ENCODE results near the gene SEPTIN5.
"Not testable (repeated sequence)": the region's sequence is repeated elsewhere in the genome, so short reads cannot be mapped to it uniquely, and the experiment has no call there.

SEPTIN5 gene

DNA sequence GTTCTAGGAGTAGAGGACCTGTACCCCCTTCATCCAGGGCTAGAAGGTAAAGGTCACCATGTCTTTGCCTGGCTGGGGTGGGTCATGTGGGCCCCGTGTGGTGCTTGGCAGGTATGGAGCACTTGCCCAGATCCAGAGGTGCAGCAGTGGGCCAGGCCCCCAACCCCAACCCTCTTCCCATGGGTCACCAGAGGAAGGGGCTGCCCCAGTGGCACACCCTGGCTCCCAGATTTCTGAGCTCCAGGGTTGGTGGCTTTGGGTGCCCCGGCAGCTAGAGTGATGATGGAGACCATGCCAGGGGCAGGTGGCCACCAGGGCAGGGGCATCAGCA is 6.7 kb downstream of the SEPTIN5 start:
- no peak for DNase-seq

DNA sequence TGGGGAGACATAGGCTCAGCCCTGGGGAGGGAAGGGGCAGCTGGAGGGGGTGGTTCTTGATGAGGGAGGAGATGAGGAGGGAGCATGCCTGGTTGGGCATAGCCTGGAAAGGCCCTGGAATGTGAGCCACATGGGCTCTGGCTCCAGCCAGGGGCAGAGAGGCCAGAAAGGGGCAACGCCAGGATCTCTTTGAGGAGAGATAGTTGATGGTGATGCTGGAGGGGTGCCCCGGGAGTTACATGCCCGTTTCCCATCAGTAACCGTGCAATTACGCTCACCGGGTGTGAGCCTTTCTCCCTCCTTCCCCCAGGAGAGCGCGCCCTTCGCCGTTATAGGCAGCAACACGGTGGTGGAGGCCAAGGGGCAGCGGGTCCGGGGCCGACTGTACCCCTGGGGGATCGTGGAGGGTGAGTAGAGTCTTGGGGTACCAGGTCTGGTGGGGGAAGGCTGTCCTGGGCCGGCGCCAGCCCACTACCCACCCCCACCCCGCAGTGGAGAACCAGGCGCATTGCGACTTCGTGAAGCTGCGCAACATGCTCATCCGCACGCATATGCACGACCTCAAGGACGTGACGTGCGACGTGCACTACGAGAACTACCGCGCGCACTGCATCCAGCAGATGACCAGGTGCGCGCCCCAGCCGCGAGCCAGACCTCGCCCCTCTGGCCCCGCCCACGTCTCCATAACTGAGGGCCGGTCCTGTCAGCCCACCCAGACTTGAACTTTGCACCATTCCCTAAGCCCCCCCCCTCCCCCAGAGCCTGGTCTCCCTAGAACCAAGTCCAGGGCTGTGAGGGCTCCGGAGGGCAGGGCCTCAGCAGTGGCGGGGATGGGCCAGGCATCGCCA is 7.3 kb downstream of the SEPTIN5 start:
- no peak for DNase-seq

DNA sequence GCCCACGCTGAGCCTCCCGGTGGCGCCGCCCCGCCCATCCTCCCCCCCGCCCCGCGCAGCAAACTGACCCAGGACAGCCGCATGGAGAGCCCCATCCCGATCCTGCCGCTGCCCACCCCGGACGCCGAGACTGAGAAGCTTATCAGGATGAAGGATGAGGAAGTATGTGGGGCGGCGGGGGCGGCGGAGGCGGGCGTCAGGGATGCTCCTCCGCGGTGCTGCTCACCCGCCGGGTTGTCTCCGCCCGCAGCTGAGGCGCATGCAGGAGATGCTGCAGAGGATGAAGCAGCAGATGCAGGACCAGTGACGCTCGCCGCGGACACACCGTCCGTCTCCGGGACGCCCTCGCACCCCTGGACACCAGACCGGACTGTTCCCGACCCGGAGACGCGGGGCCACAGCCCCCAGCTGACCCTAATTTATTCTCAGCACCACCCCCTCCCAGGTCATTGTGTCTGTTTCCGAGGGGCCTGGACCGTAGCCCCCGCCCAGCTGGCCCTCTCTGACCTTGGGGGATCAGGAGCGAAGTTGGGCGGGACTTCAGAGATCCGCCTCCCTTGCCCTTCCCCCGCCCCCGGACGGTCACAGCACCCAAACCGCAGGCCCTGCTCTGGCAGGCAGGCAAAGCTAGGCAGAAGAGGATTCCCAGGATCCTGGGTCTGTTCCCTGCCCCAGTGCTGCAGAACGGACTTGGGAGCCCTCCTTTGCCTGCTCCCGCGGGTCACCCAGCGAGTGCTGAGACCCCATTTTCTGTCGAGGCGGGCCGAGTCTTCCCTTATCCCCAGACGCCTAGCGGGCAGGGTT is 8.1 kb downstream of the SEPTIN5 start:
- no peak for DNase-seq

DNA sequence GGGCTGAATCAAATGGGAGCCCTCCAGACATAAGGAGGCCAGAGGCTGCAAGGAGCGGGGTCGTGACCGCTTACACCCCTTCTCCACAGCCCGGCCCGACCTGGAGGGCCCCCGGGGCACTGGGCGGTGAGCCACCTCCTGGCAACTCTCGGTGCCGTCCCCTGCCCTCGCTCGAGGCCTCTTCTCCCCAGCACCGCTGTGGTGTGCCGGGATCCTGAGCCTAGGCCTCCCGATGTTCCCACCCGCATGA is 8.6 kb downstream of the SEPTIN5 start:
- no peak for DNase-seq

DNA sequence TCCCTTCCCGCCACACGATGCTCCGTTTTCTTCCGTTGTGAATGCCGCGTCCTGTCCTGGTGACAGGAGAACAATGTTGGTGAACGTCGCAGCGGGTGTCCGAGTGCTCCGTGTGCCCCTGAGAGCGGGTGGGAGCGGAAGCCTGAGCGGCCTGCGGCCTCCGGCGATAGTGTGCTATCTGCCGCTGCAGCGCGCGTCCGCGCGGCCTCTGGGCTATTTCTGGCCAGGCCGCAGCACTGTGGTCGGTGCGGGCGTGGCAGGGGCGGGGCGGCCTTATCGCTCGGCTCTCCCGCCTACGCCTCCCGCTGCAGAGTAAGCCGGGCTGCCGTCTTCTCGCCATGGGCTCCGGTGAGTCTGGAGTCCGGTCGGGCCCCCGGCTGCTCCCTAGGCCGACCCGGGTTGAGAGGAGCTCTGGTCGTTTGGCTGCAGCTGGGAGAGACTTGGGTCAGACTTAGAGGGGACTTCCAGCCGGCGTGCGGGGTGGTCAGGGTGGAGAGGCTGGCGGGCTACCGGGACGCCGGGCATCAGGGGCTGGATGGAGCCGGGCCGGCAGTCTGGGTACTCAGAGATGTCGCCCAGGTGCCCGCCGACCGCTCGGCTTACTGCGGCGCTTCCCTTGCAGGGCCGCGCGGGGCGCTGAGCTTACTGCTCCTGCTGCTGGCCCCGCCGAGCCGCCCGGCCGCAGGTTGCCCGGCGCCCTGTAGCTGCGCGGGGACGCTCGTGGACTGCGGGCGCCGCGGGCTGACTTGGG is 9.1 kb downstream of the SEPTIN5 start, which contains the start of gene GP1BB:
Gene GP1BB, plus strand, starts transcription at position 308 of the 751 bp plus-strand sequence. Its CDS starts 31 bp downstream, at position 339.
- peak in 1 of 5 experiments; percentile 52 for DNase-seq

DNA sequence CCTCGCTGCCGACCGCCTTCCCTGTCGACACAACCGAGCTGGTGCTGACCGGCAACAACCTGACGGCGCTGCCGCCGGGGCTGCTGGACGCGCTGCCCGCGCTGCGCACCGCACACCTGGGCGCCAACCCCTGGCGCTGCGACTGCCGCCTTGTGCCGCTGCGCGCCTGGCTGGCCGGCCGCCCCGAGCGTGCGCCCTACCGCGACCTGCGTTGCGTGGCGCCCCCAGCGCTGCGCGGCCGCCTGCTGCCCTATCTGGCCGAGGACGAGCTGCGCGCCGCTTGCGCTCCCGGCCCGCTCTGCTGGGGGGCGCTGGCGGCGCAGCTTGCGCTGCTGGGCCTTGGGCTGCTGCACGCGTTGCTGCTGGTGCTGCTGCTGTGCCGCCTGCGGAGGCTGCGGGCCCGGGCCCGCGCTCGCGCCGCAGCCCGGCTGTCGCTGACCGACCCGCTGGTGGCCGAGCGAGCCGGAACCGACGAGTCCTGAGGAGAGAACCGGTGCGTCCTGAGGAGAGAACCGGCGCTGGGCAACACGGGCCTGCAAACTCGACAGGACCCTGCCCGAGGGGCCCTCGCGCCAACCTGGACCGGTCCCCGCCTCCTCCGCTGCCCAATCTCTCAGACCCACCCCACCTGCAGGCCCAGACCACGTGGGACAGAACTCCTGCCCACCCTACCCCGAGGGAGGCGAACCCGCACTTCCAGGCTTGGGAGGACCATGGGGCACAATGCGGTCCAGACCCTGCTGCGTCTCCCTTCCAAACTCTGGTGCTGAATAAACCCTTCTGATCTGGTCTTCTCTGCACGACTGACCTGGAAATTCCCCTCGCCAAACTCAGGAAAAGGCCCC is 9.9 kb downstream of the SEPTIN5 start:
- DNase-seq, result peak in 1 of 5 experiments; percentile 66

DNA sequence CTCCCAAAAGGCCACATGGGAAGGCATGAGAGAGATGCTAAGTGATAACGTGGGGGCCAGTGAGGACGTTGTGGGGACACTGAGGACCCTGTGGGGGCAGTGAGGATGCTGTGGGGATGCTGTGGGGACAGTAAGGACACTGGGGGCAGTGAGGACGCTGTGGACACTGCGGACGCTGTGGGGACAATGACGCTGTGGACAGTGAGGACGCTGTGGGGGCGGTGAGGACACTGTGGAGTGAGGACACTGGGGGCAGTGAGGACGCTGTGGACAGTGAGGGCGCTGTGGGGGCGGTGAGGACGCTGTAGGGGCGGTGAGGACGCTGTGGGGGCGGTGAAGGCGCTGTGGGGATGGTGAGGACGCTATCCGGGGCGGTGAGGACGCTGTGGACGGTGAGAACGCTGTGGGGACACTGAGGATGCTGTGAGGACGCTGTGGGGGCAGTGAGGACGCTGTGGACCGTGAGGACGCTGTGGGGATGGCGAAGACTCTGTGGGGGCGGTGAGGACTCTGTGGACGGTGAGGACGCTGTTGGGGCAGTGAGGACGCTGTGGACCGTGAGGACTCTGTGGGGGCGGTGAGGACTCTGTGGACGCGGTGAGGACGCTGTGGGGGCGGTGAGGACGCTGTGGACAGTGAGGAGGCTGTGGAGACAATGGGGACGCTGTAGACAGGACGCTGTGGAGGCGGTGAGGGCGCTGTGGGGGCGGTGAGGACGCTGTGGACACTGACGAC is 10.8 kb downstream of the SEPTIN5 start:
- DNase-seq, result no peak

DNA sequence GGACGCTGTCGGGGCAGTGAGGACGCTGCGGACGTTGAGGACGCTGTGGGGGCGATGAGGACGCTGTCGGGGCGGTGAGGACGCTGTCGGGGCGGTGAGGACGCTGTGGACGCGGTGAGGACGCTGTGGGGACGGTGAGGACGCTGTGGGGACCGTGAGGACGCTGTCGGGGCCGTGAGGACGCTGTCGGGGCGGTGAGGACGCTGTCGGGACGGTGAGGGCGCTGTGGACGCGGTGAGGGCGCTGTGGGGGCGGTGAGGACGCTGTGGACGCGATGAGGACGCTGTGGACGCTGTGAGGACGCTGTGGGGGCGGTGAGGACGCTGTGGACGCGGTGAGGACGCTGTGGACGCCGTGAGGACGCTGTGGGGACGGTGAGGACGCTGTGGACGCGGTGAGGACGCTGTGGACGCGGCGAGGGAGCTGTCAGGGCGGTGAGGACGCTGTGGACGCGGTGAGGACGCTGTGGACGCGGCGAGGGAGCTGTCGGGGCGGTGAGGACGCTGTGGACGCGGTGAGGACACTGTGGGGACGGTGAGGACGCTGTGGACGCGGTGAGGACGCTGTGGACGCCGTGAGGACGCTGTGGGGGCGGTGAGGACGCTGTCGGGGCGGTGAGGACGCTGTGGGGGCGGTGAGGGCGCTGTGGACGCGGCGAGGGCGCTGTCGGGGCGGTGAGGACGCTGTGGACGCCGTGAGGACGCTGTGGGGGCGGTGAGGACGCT is 11.9 kb downstream of the SEPTIN5 start:
- DNase-seq, result not testable (repeated sequence)

DNA sequence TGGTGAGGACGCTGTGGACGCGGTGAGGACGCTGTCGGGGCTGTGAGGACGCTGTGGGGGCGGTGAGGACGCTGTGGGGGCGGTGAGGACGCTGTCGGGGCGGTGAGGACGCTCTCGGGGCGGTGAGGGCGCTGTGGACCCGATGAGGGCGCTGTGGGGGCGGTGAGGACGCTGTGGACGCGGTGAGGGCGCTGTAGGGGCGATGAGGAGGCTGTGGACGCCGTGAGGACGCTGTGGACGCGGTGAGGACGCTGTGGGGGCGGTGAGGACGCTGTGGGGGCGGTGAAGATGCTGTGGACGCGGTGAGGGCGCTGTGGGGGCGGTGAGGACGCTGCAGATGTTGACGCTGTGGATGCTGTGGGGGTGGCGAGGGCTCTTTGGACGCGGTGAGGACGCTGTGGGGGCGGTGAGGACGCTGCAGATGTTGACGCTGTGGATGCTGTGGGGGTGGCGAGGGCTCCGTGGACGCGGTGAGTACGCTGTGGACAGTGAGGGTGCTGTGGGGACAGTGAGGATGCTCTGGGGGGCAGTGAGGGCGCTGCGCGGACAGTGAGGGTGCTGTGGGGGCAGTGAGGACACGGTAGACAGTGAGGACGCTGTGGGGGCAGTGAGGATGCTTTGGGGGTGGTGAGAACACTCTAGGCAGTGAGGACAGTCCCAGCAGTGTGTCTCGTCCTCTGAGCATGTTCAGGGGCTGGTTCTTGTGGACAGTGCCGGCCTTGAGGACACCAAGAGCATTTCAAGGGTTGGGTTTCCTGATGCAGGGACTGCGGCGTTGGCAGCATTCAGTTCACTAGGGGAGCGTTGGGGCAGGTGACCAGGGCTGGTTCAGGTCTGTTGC is 13.2 kb downstream of the SEPTIN5 start:
- no peak for DNase-seq

DNA sequence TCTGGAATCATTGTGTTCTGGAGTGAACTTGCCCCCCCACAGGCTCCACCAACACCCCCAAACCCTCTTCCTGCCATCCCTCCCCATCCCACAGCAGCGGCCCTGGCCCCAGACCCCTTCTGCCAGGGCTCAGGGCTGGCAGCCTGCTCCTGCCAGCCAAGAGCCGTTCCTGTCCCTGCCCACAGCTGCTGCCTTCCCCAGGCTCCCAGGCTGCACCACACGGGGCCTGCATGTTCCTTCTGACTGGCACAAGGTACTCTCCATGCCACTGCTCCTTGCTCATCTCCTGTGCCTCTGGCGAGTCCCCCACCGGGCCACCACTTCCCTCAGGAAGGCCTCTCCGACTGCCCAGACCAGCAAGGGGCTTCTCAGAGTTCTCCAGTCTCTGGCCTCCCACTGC is 14.0 kb downstream of the SEPTIN5 start:
- DNase-seq, result no peak

DNA sequence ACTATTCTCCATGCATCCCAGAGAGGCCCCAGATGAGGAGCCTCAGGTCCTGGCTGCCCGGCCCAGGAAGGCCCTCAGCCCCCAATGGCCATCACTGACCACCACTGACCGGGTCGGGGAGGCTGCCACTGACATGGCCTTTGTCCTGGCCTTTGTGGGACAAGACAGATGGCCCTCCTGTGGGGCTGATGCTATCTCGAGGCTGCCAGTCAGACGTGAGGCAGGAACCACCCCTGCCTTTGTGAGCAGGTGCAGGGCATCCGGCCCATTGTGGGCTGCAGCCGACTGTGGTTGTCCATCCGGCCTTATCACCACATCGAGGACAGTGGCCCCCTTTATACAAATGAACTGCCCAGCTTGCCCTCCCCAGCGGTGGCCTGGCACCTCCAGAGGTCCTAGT is 14.5 kb downstream of the SEPTIN5 start:
- no peak for DNase-seq

DNA sequence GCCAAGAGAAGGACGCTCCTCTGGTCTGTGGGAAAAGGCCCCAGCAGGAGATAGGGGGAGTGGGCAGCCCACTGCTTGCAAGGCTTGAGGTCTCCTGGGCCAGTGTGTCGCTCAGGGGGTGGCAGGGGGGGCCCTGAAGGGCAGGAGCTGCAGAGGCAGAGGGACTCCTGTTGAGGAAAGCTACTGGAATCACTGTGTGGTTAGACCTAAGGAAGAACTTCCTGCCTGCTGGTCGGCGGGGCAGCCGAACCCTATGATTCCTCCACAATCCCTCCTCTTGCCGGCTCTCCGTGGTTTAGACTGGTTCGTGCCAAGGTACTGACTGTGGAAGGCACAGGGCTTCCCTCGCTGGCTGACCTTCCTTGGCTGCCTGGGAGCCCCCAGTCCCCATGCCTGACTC is 15.2 kb downstream of the SEPTIN5 start:
- no peak for DNase-seq

DNA sequence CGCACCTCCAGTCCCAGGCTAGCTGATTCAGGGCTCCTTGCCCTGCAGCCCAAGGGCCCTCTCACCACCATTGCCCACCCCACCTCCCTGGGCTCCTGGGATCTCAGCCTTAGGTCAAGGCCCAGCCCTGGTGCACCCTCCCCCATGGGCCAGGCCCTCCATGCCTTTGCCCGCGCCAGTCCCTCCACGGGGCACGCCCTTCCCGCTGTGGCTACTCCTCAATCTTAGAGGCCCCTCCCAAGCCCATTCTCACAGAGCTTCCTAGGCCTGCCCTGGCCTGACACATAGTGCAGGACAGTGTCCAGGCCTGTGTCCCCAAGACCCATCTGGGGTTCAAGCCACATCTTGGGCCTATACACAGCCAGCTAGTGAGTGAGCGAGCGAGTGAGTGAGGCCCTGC is 15.9 kb downstream of the SEPTIN5 start:
- peak in 1 of 5 experiments; percentile 8 for DNase-seq

DNA sequence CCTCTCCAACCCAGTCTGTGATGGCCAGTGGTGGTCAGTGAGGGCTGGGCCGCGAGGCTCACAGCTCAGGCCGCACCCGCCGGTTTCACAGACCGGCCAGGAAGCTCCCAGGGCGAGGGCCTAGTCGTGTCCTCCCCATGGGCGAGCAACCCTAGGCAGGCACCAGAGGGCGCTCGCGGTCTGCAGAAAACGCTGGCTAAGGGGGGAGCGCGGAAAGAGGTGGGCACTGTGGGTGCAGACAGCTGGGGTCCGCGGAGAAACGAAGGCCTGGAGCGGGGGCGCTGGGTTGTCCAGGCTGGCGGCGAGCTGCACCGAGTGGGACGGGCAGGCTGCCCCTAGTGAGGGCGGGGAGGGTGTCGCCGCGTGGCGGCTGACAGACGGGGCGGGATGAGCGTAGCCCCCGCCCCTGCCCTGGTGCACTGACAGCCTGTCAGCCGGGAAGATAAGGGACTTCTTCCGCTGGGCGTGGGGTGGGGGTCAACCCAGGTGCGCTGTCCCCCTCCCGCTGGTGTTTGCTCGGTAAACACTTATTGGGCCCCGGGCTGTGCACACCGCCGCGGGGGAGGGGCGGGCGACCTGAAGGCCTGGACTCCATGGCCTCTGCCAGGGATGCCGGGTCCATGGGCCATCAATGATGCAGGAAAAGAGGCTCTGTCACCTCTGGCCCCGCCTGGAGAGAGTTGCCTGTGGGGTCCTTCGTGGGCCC is 16.5 kb downstream of the SEPTIN5 start:
- DNase-seq, result peak; percentile 61 to 78 (median 76)

DNA sequence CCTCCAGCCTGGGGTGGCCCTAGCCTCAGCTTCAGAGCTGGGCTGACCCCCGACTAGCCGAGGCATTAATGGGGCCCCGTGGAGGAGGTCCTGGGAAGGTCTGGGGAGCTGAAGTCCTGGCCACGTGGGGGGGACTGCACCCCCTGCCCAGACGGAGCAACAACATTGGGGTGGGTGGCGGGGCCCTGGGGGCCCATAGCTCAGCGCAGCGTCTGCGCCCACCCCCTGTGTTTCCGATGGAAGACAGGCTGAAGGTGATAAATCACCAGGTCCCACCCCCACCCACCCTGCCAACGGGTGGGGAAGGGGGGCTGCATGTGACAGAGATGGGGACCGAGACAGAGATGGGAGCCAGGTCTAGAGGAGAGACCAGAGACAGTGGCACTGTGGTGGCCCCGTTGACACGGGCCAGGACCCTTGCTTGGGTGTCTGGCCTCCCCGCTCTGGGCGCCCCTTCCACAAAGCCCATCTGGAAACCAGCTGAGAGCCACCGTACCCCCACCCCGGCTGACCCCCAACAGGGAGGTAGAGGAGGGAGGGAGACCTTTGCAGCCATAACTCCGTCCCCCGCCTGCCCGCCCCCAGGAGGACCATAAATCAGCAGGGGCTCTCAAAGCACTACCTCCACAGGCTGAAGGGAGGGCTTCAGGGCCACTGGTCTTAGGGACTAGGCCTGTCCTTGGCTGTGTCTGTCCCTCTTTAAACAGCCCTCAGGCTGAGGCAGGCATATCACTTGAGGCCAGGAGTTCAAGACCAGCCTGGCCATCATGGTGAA is 17.2 kb downstream of the SEPTIN5 start:
- no peak for DNase-seq

DNA sequence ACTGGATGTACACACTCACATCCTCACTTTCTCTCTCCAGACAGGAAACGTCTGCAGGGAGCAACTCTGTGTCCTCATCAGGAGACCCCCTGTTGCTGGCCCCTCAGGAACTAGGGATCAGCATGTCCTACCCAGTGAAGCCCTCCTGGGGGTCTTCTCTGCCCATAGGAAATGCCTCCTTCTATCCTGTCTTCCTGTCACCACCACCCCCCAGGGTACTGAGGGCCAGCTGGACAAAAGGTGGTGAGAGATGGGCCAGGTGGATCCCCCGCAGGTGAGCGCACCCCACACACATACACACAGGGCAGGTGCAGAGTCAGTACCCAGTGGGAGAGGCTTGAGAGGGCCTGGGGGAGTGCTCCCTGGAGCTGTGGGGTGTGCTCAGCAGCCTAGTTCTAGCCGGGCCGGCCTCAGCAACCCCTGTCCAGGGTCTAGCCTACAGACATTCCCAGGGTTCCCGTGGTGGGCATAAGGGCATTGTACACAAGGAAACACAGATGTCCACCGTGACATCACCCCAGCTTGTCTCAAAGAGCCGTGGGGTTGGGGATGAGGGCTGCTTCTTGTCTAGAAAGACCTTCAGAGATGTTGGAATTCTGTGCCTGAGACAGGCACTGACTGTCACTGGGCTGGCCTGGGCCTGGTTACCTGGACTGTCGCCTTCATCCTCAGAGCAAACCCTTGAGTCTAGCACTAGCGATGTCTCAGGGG is 18.3 kb downstream of the SEPTIN5 start:
- DNase-seq, result no peak

DNA sequence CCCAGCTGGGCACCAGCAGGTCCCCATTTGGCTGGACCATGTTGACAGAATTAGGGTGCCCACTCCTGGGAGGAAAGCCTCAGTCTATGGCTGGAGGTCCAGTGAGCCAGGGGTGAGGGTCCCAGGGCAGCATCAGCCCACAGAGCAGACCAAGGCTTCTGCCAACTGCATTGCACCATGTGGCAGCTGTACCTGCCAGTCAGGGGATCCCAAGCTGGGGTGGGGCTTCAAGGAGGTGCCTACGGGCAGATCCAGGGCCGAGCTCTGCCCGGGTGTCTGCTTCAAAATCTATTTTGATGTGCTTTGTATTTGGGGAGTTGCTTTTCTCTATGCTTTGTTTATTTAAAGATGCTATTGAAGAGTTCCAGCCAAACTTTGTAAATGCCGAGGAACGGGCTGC is 19.5 kb downstream of the SEPTIN5 start:
- DNase-seq, result no peak

DNA sequence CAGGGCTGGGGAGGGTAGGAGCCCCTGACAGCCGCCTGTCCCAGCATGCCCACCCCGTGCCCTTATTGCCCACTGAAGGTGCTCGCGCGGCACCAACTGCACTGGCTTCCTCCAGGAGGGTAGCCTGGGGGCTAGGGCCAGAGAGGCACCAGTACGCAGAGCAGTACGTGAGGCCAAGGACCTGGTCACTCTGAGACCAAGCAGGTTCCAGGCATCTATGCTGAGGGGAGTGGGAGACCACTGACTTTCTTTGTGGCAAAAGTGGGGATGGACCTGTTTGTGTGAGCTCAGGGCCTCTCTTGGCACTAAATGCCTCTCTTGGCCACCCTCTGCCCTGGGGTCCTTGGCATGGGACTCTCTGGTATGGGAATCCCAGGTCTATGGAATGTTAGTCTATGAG is 19.9 kb downstream of the SEPTIN5 start:
- no peak for DNase-seq
